ENCODE measurements around the gene GPR160. TPM values are rescaled to one million over a fixed set of nuclear protein-coding genes. Genes with fewer than 3 reads are reported as not detected.

GPR160 gene
- total and polyA plus RNA-seq, 9 of the 15 experiments (the other 6 are each of a cell fraction or from before 2014, with no cell fraction given): 1.3 to 10.5 (median 8.3) TPM

GRCh38 chr3:169996063-169996462 is 41.7 kb upstream of the GPR160 start:
- ChIA-PET CTCF (ENCODE audit: low intra/inter-chr PET ratio) (no interaction called here), POLR2A (interaction anchor here (1.0 to 1.3 kb wide), 2 partner anchors 9 to 30 kb away, joined by 4 read pairs; no protein-coding TSS in a partner anchor)
- no peak for DNase-seq (ENCODE audit: extremely low read depth in 1 of 4, low spot score in 3 of 4)
- Histone ChIP-seq H3K27ac (ENCODE audit: extremely low read depth, low read depth, low read length) (no peak overlapping the region), H3K36me3 (ENCODE audit: control insufficient read depth, insufficient read depth, low read length) (peaks cover 51% of the 10 kb centered on the region), H3K27me3 (ENCODE audit: control insufficient read depth in 2 of 2, insufficient read depth in 2 of 2, low read length in 2 of 2) (no peaks in the 10 kb centered on the region), H3K9ac (ENCODE audit: insufficient read depth in 1 of 2, low read depth in 2 of 2, low read length in 2 of 2) (no peak overlapping the region), H4K20me1 (replicated peaks; ENCODE audit: control insufficient read depth, insufficient read depth, low read length) (no peaks in the 10 kb centered on the region), H3K4me3 (no peak overlapping the region), H3K9me3 (replicated peaks; ENCODE audit: control insufficient read depth, insufficient read depth, low read depth, low read length) (no peaks in the 10 kb centered on the region), H3K4me1 (replicated peaks in 1 of 2; ENCODE audit: control insufficient read depth in 2 of 2, insufficient read depth in 2 of 2, low read length in 2 of 2) (no peaks in the 10 kb centered on the region), H3K4me2 (ENCODE audit: insufficient read depth, low read length) (no peak overlapping the region), H3K9me1 (ENCODE audit: control insufficient read depth, insufficient read depth, low read length) (no peaks in the 10 kb centered on the region), H3K79me2 (ENCODE audit: control insufficient read depth, insufficient read depth, low read length) (no peaks in the 10 kb centered on the region), H2AFZ (ENCODE audit: low read depth, low read length) (no peak overlapping the region)
- intact Hi-C loops (cut with micrococcal nuclease) (no loop called here), in situ Hi-C loops (cut with MboI) (no loop called here)
- BruUV-seq (replicated peaks): no TSS peak
- no peak for ATAC-seq
- TF ChIP-seq ZNF75A (CRISPR knock-in tag; IDR thresholded peaks at IDR 0.05) (no peak), SLC30A9 (CRISPR knock-in tag; IDR thresholded peaks at IDR 0.05) (no peak), ZNF384 (IDR thresholded peaks at IDR 0.05; ENCODE audit: low read depth, low read length) (no peak), ID3 (CRISPR knock-in tag; IDR thresholded peaks at IDR 0.05) (no peak), ID3 (tag; IDR thresholded peaks at IDR 0.05) (no peak), TCFL5 (CRISPR knock-in tag; conservative IDR thresholded peaks at IDR 0.05) (no peak), ZNF316 (IDR thresholded peaks at IDR 0.05) (peak; percentile 72), C11orf30 (IDR thresholded peaks at IDR 0.05; ENCODE audit: low read depth) (peak; percentile 51; the same call in 1 of the 2 replicates), ZMIZ1 (IDR thresholded peaks at IDR 0.05; ENCODE audit: low read depth in 2 of 2, low read length in 2 of 2) (no peak), FOXK1 (CRISPR knock-in tag; IDR thresholded peaks at IDR 0.05; ENCODE audit: borderline replicate concordance) (no peak), MAFG (tag; conservative IDR thresholded peaks at IDR 0.05) (peak; percentile 72), MBD2 (IDR thresholded peaks at IDR 0.05; ENCODE audit: borderline replicate concordance, low read depth) (no peak), NFE2L1 (tag; IDR thresholded peaks at IDR 0.05; ENCODE audit: borderline replicate concordance, low read depth) (peak; percentile 26; the same call in 1 of the 2 replicates), NFE2 (IDR thresholded peaks at IDR 0.05; ENCODE audit: low read depth) (peak; percentile 34), ZNF140 (CRISPR knock-in tag; IDR thresholded peaks at IDR 0.05) (no peak), ZNF699 (CRISPR knock-in tag; IDR thresholded peaks at IDR 0.05; ENCODE audit: insufficient replicate concordance) (no peak)
- WGBS (ENCODE audit: insufficient coverage, low coverage, missing lambda C conversion rate): 94% methylated on average over 2 of the region's 2 CpGs
- FAIRE-seq: peak; percentile 44

Data from K562 (cell line).